ENCODE data around the gene ARHGAP22.

Gene ARHGAP22

DNA sequence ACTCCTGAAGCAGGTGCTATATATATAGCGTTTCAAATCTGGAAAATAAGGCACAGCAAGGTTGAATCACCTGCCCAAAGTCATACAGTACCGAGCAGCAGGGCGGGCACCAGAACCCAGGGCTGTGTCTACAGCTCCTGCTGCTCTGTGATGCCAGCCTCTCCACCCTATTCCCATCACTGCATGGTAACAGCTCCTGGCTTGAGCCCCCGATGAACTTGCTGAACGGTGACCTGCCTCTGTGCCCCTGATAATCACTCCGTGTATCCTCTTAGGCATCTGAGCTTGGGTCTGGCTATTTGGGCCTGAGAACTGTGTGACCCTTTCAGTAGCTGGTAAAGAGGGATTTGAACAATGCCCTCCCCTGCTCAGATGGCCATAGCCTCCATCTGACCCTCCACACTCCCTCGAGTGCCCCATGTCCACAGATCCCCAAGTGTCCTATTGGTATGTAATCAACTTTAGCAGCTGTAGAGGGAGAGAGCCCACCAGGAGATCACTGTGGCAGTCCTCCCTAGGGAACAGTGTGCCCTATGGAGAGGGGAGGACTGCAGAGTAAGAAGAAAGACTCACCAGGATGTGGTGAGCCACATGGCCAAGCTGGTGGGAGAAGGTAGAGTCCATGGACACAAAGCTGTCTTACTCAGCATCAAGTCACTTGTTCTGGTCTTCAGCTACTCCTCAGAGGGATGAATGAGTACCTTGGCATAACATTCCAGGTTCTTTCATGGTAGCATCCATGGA is 1.1 kb upstream of the ARHGAP22 start:
- TF ChIP-seq GATA3 (IDR thresholded peaks at IDR 0.05; ENCODE audit: low read depth, low read length) (no peak), GATA2 (IDR thresholded peaks at IDR 0.05; ENCODE audit: low read depth, low read length) (no peak)

DNA sequence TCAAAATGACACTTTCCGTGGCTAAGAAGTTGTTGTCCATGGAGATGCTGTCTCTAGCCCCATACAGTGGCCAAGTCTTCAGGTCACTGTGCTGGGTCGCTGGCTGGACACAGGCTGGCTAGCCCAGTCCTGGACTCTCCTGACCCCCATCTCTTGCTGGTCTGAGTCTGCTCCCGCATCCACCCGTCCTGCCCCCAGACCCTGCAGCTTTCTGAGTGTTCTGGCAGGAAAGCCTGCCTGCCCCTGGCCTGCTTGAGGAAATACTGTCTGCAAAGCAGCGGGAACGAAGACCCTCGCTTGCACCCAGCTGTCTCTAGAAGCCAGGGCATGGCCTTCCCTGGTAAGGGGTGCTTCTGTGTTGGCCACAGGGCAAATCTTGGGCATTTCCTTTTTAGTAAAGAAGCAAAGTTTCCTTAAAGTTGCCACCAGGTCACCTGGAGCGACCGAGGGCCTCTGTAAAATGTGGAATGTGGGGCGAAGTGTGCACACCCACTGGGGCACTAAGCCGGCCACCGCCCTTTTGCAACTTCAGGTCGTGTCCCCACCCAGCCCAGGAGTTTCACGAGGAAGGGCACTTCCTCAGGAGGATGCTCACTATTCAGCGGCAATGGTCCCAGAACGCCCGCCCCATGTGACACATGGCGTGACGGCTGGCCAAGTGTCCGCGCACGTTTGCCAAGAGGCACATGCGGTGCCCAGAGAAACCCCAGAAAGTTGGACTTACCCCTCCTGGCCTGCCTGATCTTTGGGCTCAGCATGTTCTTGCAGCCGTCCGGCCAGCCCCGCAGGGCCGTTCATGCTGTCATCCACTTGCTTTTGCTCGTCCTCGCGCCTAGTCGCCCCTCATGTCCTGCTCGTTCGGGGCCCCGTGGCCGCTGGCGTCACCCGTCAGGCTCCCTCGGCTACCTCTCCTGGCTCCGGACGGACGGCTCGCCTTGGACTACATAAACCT is 558 bp downstream of the ARHGAP22 start:
- TF ChIP-seq GATA3 (IDR thresholded peaks at IDR 0.05; ENCODE audit: low read depth, low read length) (no peak), GATA2 (IDR thresholded peaks at IDR 0.05; ENCODE audit: low read depth, low read length) (no peak)

GRCh38 chr10:48603421-48604038 is 1.3 kb downstream of the ARHGAP22 start:
- TF ChIP-seq GATA3 (IDR thresholded peaks at IDR 0.05; ENCODE audit: low read depth, low read length) (no peak), GATA2 (IDR thresholded peaks at IDR 0.05; ENCODE audit: low read depth, low read length) (no peak)

- TF ChIP-seq GATA2 (IDR thresholded peaks at IDR 0.05; ENCODE audit: low read depth, low read length) (no peak), GATA3 (IDR thresholded peaks at IDR 0.05; ENCODE audit: low read depth, low read length) (no peak)
Measured at GRCh38 chr10:48602401-48603135, 2.3 kb downstream of the ARHGAP22 start.

- TF ChIP-seq GATA3 (IDR thresholded peaks at IDR 0.05; ENCODE audit: low read depth, low read length) (no peak), GATA2 (IDR thresholded peaks at IDR 0.05; ENCODE audit: low read depth, low read length) (no peak)
Measured at GRCh38 chr10:48601789-48602188, 3.1 kb downstream of the ARHGAP22 start.

DNA sequence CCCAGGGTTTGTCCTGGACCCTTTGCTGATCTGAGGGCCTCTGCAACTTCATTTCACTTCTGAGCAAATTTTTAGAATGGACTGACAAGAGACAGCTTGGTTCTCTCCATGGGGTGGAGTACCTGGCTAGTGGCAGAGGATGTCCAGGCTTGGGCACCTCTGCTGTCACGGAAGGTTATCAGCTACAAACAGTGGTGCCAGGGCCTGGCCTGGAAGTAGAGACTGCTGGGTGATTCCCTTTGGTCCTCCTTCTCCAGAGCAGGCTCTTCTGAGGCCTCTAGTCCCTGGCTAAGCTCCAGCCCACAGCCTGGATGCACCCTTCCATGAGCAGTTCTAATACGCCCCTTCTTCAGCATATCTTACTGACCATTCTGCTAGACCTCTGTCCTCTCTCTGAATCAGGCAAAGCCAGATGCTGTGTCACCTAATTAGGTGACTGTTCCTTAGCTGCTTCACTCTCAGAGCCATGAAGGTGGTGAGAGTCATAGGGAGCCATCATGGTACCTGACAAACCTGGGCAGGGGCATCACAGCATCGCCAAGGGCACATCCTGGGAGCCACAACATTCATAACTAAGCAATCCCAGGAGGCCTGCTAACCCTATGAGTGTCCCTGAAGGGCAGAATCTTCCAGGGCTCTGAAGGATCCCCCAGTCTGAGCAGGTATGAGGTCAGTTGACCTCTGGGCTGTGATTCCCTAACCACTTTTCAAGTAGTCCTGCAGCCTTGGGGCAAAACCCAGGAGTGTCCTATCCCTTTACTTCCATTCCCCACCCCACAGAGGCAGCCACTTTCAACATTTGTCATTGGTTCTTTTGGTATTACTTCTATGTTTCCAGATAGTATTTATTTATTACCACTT is 4.0 kb downstream of the ARHGAP22 start:
- TF ChIP-seq GATA3 (IDR thresholded peaks at IDR 0.05; ENCODE audit: low read depth, low read length) (no peak), GATA2 (IDR thresholded peaks at IDR 0.05; ENCODE audit: low read depth, low read length) (no peak)

GRCh38 chr10:48599830-48600134 is 5.1 kb downstream of the ARHGAP22 start:
- TF ChIP-seq GATA3 (IDR thresholded peaks at IDR 0.05; ENCODE audit: low read depth, low read length) (no peak), GATA2 (IDR thresholded peaks at IDR 0.05; ENCODE audit: low read depth, low read length) (no peak)

DNA sequence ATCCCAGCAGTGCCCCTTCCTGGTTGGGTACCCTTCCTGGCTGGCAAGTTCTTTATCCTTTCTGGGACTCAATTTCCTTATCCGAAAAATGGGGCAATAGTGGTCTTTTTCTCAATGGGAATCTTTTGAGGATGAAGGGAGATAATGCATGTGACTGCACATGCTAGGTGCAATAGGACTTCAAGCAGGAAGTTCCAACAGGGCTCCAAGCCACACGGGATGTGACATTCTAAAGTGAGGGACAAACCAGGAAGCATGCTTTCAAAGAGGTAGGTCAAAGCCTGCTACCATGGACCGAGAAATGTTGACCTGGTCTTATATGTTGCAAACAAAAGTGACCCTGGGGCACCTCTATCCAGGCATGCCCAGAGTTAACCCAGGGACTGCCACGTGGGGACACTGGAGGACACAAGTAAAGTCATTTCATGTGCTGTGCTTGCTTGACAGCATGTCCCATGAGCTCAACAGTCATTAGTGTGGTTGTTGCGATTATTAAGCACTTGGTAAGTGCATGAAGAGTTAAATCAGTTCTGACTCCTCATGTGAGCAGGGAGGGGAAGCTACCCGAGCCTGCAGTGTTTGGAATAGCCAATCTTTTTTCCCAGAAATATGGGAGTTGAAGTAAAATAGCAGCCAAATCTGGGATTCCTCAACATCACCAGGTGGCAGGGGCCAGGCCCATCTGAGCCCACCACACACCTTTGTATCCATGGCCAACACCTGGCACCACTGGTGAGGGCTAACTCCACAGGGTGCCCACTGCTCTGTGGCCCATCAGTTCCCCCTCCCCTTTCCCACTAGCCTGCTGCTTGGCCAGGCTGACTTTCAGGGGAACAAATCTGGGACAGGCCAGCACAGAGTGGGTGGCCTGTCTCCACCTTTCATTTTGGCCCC is 5.7 kb downstream of the ARHGAP22 start:
- TF ChIP-seq GATA3 (IDR thresholded peaks at IDR 0.05; ENCODE audit: low read depth, low read length) (no peak), GATA2 (IDR thresholded peaks at IDR 0.05; ENCODE audit: low read depth, low read length) (no peak)

- no peak for TF ChIP-seq GATA2 (IDR thresholded peaks at IDR 0.05; ENCODE audit: low read depth, low read length)
- no peak for TF ChIP-seq GATA3 (IDR thresholded peaks at IDR 0.05; ENCODE audit: low read depth, low read length)
Measured at GRCh38 chr10:48598243-48598935, 6.5 kb downstream of the ARHGAP22 start.

GRCh38 chr10:48595539-48595932 is 9.3 kb downstream of the ARHGAP22 start:
- no peak for TF ChIP-seq GATA3 (IDR thresholded peaks at IDR 0.05; ENCODE audit: low read depth, low read length)
- no peak for TF ChIP-seq GATA2 (IDR thresholded peaks at IDR 0.05; ENCODE audit: low read depth, low read length)

DNA sequence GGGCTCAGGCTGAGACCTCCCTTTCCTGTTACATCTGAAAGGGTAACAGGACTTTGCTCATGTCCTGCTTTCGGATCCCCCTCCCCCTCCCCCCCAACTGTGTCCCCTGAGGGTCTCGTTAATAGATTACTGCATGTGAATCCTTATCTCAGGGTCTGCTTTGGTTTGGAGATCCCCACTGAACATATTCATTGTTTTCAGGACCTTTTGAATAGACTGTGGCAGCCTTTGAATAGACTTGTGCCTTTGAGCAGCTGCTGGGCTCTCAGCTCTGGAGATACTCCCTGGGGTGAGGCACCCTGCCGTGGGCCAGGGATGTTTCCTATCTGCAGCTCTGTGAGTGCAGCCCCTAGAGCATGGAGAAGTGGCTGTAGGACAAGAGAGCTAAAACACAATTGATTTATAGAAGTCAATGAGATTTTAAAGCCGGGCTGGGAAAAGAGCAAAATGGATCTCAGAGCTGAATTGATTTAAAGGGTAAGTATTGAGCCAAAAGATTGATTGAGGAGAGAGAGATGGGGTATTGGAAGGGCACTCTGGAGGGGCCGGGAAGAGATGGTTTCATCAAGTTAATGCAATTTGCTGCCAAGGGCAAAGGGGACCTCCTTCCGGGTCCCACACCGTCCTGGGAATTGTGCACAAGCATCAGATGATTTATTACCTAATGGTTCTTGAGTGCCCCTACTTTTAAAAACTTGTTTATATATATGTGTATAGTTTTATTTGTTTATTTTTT is 9.9 kb downstream of the ARHGAP22 start:
- TF ChIP-seq GATA3 (IDR thresholded peaks at IDR 0.05; ENCODE audit: low read depth, low read length), result no peak
